ENCODE results near the gene TMEM94.
A peak's percentile ranks its signal among the peaks of the same experiment; 100 is the strongest.

TMEM94 gene

GRCh38 chr17:75523647-75524046, 67.2 kb downstream of the TMEM94 start:
- no peak overlapping the region for H3K9ac ChIP-seq (ENCODE audit: low read length)
- no peak overlapping the region for H3K27ac ChIP-seq (ENCODE audit: low read depth, low read length)

DNA sequence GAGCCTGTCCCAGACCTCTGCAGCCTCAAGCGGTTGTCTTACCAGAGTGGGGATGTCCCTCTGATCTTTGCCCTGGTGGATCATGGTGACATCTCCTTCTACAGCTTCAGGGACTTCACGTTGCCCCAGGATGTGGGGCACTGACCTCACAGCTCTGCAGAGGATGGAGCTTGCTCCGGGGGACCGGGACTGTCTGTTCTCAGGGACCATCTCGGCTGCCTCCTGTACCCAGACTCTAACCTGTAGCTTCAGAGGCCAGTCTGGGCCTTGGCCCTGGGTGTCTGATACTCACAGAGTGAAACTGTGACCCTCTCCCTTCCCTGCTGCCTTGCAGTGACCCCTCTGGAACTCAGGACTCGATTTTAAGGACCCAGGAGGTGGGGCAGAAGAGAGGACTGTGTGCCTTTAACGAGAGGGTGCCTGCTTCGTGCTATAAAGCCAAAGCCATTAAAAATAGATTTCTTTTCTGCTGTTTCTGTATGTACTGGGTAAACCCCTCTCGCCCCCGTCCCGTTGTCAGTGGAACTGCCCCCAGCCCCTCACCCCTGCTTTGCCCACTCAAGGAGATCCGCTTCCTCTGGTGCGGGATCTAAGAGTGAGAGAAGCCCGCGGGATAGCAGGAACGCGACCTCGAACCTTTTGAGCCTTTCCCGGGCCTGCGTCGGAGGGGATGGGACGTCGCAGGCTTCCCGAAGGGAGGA, 68.0 kb downstream of the TMEM94 start:
- H3K27ac ChIP-seq (ENCODE audit: low read depth, low read length), result no peak overlapping the region
- no peaks in the 10 kb centered on the region for H3K9me3 ChIP-seq (ENCODE audit: control insufficient read depth, insufficient read depth, low read depth, low read length)
- H3K27me3 ChIP-seq (ENCODE audit: control insufficient read depth, insufficient read depth, low read length), result peaks cover 15% of the 10 kb centered on the region
- H3K36me3 ChIP-seq (ENCODE audit: control insufficient read depth, insufficient read depth, low read length), result peaks cover 29% of the 10 kb centered on the region
- peaks cover 15% of the 10 kb centered on the region for H3K4me1 ChIP-seq (ENCODE audit: control insufficient read depth, insufficient read depth, low read length)
- peak overlapping the region; percentile 91 for H3K4me3 ChIP-seq (ENCODE audit: low read depth, low read length)
- H3K9ac ChIP-seq (ENCODE audit: low read length), result peak overlapping the region; percentile 72

More at GRCh38 chr17:75523647-75524046, 67.2 kb downstream of the TMEM94 start:
- H3K36me3 ChIP-seq (ENCODE audit: control insufficient read depth, insufficient read depth, low read length), result peaks cover 33% of the 10 kb centered on the region
- no peaks in the 10 kb centered on the region for H3K9me3 ChIP-seq (ENCODE audit: control insufficient read depth, insufficient read depth, low read depth, low read length)
- peaks cover 15% of the 10 kb centered on the region for H3K27me3 ChIP-seq (ENCODE audit: control insufficient read depth, insufficient read depth, low read length)
- peaks cover 15% of the 10 kb centered on the region for H3K4me1 ChIP-seq (ENCODE audit: control insufficient read depth, insufficient read depth, low read length)
- H3K4me3 ChIP-seq (ENCODE audit: low read depth, low read length), result no peak overlapping the region

GRCh38 chr17:75524970-75525805, 68.8 kb downstream of the TMEM94 start, which contains the start of gene LLGL2:
TSS of gene LLGL2 (plus strand) at chr17:75525697. CDS start at chr17:75543427, 17,730 bp downstream.
- H3K27ac ChIP-seq (ENCODE audit: low read depth, low read length), result peak within 1 kb of the TSS; percentile 98
- peak within 1 kb of the TSS; percentile 72 for H3K9ac ChIP-seq (ENCODE audit: low read length)
- H3K4me1 ChIP-seq (ENCODE audit: control insufficient read depth, insufficient read depth, low read length), result peaks cover 15% of the 10 kb centered on the region
- peak within 1 kb of the TSS; percentile 91 for H3K4me3 ChIP-seq (ENCODE audit: low read depth, low read length)
- H3K9me3 ChIP-seq (ENCODE audit: control insufficient read depth, insufficient read depth, low read depth, low read length), result no peaks in the 10 kb centered on the region
- peaks cover 25% of the 10 kb centered on the region for H3K36me3 ChIP-seq (ENCODE audit: control insufficient read depth, insufficient read depth, low read length)
- H3K27me3 ChIP-seq (ENCODE audit: control insufficient read depth, insufficient read depth, low read length), result peaks cover 15% of the 10 kb centered on the region

- peak overlapping the region; percentile 27 for H3K9ac ChIP-seq (ENCODE audit: low read length)
Measured at GRCh38 chr17:75525806-75526554, 69.5 kb downstream of the TMEM94 start.

GRCh38 chr17:75526555-75527270, 70.3 kb downstream of the TMEM94 start:
- H3K27me3 ChIP-seq (ENCODE audit: control insufficient read depth, insufficient read depth, low read length), result peaks cover 15% of the 10 kb centered on the region
- peak overlapping the region; percentile 61 for H3K4me3 ChIP-seq (ENCODE audit: low read depth, low read length)
- peaks cover 20% of the 10 kb centered on the region for H3K36me3 ChIP-seq (ENCODE audit: control insufficient read depth, insufficient read depth, low read length)
- peak overlapping the region; percentile 27 for H3K9ac ChIP-seq (ENCODE audit: low read length)
- no peak overlapping the region for H3K27ac ChIP-seq (ENCODE audit: low read depth, low read length)
- peaks cover 24% of the 10 kb centered on the region for H3K4me1 ChIP-seq (ENCODE audit: control insufficient read depth, insufficient read depth, low read length)
- no peaks in the 10 kb centered on the region for H3K9me3 ChIP-seq (ENCODE audit: control insufficient read depth, insufficient read depth, low read depth, low read length)

More at GRCh38 chr17:75525806-75526554, 69.5 kb downstream of the TMEM94 start:
- H3K36me3 ChIP-seq (ENCODE audit: control insufficient read depth, insufficient read depth, low read length), result peaks cover 25% of the 10 kb centered on the region
- no peak overlapping the region for H3K27ac ChIP-seq (ENCODE audit: low read depth, low read length)
- H3K27me3 ChIP-seq (ENCODE audit: control insufficient read depth, insufficient read depth, low read length), result peaks cover 15% of the 10 kb centered on the region
- H3K4me3 ChIP-seq (ENCODE audit: low read depth, low read length), result peak overlapping the region; percentile 61
- no peaks in the 10 kb centered on the region for H3K9me3 ChIP-seq (ENCODE audit: control insufficient read depth, insufficient read depth, low read depth, low read length)
- peaks cover 18% of the 10 kb centered on the region for H3K4me1 ChIP-seq (ENCODE audit: control insufficient read depth, insufficient read depth, low read length)

- Histone ChIP-seq H3K4me1 (ENCODE audit: control insufficient read depth, insufficient read depth, low read length) (peaks cover 21% of the 10 kb centered on the region), H3K9me3 (ENCODE audit: control insufficient read depth, insufficient read depth, low read depth, low read length) (no peaks in the 10 kb centered on the region), H3K36me3 (ENCODE audit: control insufficient read depth, insufficient read depth, low read length) (no peaks in the 10 kb centered on the region; the same call in 1 of the 2 replicates), H3K27me3 (ENCODE audit: control insufficient read depth, insufficient read depth, low read length) (peaks cover 12% of the 10 kb centered on the region), H3K9ac (ENCODE audit: low read length) (no peak overlapping the region), H3K27ac (ENCODE audit: low read depth, low read length) (no peak overlapping the region), H3K4me3 (ENCODE audit: low read depth, low read length) (no peak overlapping the region)
Measured at GRCh38 chr17:75530837-75531720, 74.6 kb downstream of the TMEM94 start.

- Histone ChIP-seq H3K4me1 (ENCODE audit: control insufficient read depth, insufficient read depth, low read length) (peaks cover 15% of the 10 kb centered on the region), H3K27me3 (ENCODE audit: control insufficient read depth, insufficient read depth, low read length) (peaks cover 5% of the 10 kb centered on the region; the same call in 1 of the 2 replicates), H3K9ac (ENCODE audit: low read length) (no peak overlapping the region), H3K9me3 (ENCODE audit: control insufficient read depth, insufficient read depth, low read depth, low read length) (no peaks in the 10 kb centered on the region), H3K36me3 (ENCODE audit: control insufficient read depth, insufficient read depth, low read length) (no peaks in the 10 kb centered on the region; the same call in 1 of the 2 replicates), H3K27ac (ENCODE audit: low read depth, low read length) (no peak overlapping the region), H3K4me3 (ENCODE audit: low read depth, low read length) (no peak overlapping the region)
Measured at GRCh38 chr17:75531721-75532072, 75.3 kb downstream of the TMEM94 start.

DNA sequence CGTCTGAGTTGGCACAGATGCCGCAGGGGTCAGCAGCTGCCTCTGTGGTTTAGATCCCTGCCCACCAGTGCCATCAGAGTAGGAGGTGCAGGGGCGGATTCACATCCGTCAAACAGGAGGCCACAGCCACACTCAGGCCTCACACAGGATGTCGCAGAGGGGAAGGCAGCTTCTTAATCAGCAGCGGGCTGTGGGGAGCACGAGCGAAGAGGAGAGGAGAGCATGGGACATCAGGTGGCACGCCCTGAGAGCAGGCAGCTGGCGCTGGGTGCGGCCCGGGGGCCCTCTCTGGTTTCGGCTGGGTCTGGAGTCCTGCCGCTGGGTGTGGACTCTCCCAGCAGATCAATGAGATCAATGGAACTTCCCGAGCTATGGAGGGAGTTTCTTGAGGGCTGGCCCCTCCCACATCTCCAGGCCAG, 78.7 kb downstream of the TMEM94 start:
- no peaks in the 10 kb centered on the region for H3K9me3 ChIP-seq (ENCODE audit: control insufficient read depth, insufficient read depth, low read depth, low read length)
- H3K4me1 ChIP-seq (ENCODE audit: control insufficient read depth, insufficient read depth, low read length), result peaks cover 14% of the 10 kb centered on the region
- no peak overlapping the region for H3K9ac ChIP-seq (ENCODE audit: low read length)
- no peak overlapping the region for H3K27ac ChIP-seq (ENCODE audit: low read depth, low read length)
- no peak overlapping the region for H3K4me3 ChIP-seq (ENCODE audit: low read depth, low read length)
- H3K27me3 ChIP-seq (ENCODE audit: control insufficient read depth, insufficient read depth, low read length), result no peaks in the 10 kb centered on the region
- no peaks in the 10 kb centered on the region; the same call in 1 of the 2 replicates for H3K36me3 ChIP-seq (ENCODE audit: control insufficient read depth, insufficient read depth, low read length)

DNA sequence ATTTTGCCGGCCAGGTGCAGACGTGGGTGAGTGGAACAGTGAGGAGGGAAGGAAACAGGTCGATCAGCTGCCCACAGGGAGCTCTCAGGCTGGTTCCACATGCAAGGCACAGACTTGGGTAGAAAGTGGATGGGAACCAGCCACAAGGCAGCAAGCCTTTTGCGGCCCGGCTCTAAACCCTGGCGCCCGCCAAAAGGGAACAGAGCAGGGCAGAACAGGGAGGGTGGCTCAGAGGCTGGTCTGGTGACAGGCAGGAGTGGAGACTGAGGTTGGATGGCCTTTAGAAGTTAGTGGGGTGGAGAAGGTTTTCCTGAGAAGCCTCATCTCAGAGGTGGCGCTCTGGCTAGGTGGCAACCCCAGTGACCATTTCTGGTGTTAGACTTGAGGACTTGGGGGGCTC, 79.4 kb downstream of the TMEM94 start:
- Histone ChIP-seq H3K4me1 (ENCODE audit: control insufficient read depth, insufficient read depth, low read length) (peaks cover 12% of the 10 kb centered on the region), H3K36me3 (ENCODE audit: control insufficient read depth, insufficient read depth, low read length) (no peaks in the 10 kb centered on the region; the same call in 1 of the 2 replicates), H3K4me3 (ENCODE audit: low read depth, low read length) (no peak overlapping the region), H3K9me3 (ENCODE audit: control insufficient read depth, insufficient read depth, low read depth, low read length) (no peaks in the 10 kb centered on the region), H3K9ac (ENCODE audit: low read length) (no peak overlapping the region), H3K27ac (ENCODE audit: low read depth, low read length) (no peak overlapping the region), H3K27me3 (ENCODE audit: control insufficient read depth, insufficient read depth, low read length) (no peaks in the 10 kb centered on the region)
